Neural crest cell (in vitro differentiated cells): ENCODE measurements around the gene RALGDS. TPM values are rescaled to one million over a fixed set of nuclear protein-coding genes. Genes with fewer than 3 reads are reported as not detected.
"Not testable (repeated sequence)": the region's sequence is repeated elsewhere in the genome, so short reads cannot be mapped to it uniquely, and the experiment has no call there.

Experiments used
- DNase-seq: peaks from one replicate; pipeline ENCODE4 v3.0.0; 2021; ENCODE audit warnings: low read depth, mixed read lengths, low spot score
- H3K27ac Mint-ChIP-seq: one replicate; pipeline ENCODE4 v1.8.0; 2021; ENCODE audit warnings: mild to moderate bottlenecking, mixed read lengths; ENCODE audit not compliant: unreplicated experiment
- H3K27me3 Mint-ChIP-seq: 2 replicates; pipeline ENCODE4 v1.8.0; 2021; ENCODE audit warnings: low read depth, mild to moderate bottlenecking, mixed read lengths
- H3K36me3 Mint-ChIP-seq: 2 replicates; pipeline ENCODE4 v1.8.0; 2021; ENCODE audit warnings: low read depth, mild to moderate bottlenecking, mixed read lengths
- H3K4me1 Mint-ChIP-seq: 2 replicates; pipeline ENCODE4 v1.8.0; 2021; ENCODE audit warnings: mixed read lengths
- H3K4me3 Mint-ChIP-seq: one replicate; pipeline ENCODE4 v1.8.0; 2021; ENCODE audit warnings: mild to moderate bottlenecking, mixed read lengths
- H3K9me3 Mint-ChIP-seq: 2 replicates; pipeline ENCODE4 v1.8.0; 2021; ENCODE audit warnings: mixed read lengths
- total RNA-seq: library from RNA; stranded (reverse); gene quantifications from 2 replicates; pipeline ENCODE4 v1.2.1, GENCODE V29; 2021
- TF ChIP-seq, protein P1 (sequence below): fragments of 200-600 bp; sonication (generic); conservative IDR thresholded peaks from 2 replicates; pipeline ENCODE4 v1.5.0; 2021; ENCODE audit warnings: antibody characterized with exemption, mild to moderate bottlenecking

Gene RALGDS
- total RNA-seq, 1 donor from 2014 or later, result 73.8 TPM

DNA sequence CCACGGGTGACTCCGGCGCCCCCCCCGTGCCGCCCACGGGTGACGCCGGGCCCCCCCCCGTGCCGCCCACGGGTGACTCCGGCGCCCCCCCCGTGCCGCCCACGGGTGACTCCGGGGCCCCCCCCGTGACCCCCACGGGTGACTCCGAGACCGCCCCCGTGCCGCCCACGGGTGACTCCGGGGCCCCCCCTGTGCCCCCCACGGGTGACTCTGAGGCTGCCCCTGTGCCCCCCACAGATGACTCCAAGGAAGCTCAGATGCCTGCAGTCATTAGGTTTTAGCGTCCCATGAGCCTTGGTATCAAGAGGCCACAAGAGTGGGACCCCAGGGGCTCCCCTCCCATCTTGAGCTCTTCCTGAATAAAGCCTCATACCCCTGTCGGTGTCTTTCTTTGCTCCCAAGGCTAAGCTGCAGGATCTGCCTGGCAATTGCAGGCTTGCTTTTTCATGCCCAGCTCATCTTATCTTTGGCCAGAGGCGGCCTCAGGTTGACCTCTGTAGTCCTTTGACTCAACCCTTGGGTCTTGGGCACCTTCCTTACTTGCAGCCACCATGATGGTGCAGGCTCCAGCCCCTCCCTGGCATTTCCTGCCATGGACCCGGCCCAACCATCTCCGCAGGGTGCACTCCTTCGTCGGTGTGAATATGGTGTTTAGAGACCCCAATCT lies 49.4 kb downstream of the RALGDS start:
- peak overlapping the region; percentile 50 for H3K27ac Mint-ChIP-seq
- H3K9me3 Mint-ChIP-seq, result no peaks in the 10 kb centered on the region
- no peak overlapping the region for H3K4me3 Mint-ChIP-seq

DNA sequence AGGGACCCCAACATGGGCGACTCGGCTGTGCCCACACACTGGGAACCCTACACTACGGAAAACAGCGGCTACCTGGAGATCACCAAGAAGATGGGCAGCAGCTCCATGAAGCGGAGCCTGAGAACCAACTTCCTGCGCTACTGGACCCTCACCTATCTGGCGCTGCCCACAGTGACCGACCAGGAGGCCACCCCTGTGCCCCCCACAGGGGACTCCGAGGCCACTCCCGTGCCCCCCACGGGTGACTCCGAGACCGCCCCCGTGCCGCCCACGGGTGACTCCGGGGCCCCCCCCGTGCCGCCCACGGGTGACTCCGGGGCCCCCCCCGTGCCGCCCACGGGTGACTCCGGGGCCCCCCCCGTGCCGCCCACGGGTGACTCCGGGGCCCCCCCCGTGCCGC lies 50.1 kb downstream of the RALGDS start:
- H3K4me1 Mint-ChIP-seq, H3K27ac Mint-ChIP-seq: not testable (repeated sequence)

More for the DNA sequence above, 49.4 kb downstream of the RALGDS start:
- DNase-seq, result no peak
- no peaks in the 10 kb centered on the region for H3K4me1 Mint-ChIP-seq
- no peaks in the 10 kb centered on the region for H3K27me3 Mint-ChIP-seq
- TF ChIP-seq, protein P1, sequence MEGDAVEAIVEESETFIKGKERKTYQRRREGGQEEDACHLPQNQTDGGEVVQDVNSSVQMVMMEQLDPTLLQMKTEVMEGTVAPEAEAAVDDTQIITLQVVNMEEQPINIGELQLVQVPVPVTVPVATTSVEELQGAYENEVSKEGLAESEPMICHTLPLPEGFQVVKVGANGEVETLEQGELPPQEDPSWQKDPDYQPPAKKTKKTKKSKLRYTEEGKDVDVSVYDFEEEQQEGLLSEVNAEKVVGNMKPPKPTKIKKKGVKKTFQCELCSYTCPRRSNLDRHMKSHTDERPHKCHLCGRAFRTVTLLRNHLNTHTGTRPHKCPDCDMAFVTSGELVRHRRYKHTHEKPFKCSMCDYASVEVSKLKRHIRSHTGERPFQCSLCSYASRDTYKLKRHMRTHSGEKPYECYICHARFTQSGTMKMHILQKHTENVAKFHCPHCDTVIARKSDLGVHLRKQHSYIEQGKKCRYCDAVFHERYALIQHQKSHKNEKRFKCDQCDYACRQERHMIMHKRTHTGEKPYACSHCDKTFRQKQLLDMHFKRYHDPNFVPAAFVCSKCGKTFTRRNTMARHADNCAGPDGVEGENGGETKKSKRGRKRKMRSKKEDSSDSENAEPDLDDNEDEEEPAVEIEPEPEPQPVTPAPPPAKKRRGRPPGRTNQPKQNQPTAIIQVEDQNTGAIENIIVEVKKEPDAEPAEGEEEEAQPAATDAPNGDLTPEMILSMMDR, result no peak
- H3K36me3 Mint-ChIP-seq, result peaks cover 3% of the 10 kb centered on the region

DNA sequence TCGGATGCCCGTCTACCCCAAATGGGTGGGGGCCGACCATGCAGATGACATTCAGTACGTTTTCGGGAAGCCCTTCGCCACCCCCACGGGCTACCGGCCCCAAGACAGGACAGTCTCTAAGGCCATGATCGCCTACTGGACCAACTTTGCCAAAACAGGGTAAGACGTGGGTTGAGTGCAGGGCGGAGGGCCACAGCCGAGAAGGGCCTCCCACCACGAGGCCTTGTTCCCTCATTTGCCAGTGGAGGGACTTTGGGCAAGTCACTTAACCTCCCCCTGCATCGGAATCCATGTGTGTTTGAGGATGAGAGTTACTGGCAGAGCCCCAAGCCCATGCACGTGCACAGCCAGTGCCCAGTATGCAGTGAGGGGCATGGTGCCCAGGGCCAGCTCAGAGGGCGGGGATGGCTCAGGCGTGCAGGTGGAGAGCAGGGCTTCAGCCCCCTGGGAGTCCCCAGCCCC lies 50.5 kb downstream of the RALGDS start:
- H3K36me3 Mint-ChIP-seq, H3K27me3 Mint-ChIP-seq, DNase-seq, H3K9me3 Mint-ChIP-seq, H3K4me3 Mint-ChIP-seq, H3K27ac Mint-ChIP-seq, H3K4me1 Mint-ChIP-seq: not testable (repeated sequence)

More for the DNA sequence above, 50.1 kb downstream of the RALGDS start:
- DNase-seq, H3K9me3 Mint-ChIP-seq, H3K27me3 Mint-ChIP-seq, H3K36me3 Mint-ChIP-seq, H3K4me3 Mint-ChIP-seq: not testable (repeated sequence)

GRCh38 chr9:133068431-133068830 lies 52.6 kb downstream of the RALGDS start:
- not testable (repeated sequence) for H3K27me3 Mint-ChIP-seq, H3K36me3 Mint-ChIP-seq, H3K4me1 Mint-ChIP-seq, H3K27ac Mint-ChIP-seq, H3K4me3 Mint-ChIP-seq, H3K9me3 Mint-ChIP-seq, DNase-seq

GRCh38 chr9:133067813-133068212 lies 53.2 kb downstream of the RALGDS start:
- H3K27ac Mint-ChIP-seq, result peak overlapping the region; percentile 50

DNA sequence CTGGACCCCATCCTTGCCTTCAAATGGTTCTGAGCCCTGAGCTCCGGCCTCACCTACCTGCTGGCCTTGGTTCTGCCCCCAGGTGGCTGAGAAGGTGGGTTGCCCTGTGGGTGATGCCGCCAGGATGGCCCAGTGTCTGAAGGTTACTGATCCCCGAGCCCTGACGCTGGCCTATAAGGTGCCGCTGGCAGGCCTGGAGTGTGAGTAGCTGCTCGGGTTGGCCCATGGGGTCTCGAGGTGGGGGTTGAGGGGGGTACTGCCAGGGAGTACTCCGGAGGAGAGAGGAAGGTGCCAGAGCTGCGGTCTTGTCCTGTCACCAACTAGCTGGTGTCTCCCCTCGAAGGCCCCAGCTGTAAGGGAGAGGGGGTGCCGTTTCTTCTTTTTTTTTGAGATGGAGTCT lies 54.0 kb downstream of the RALGDS start:
- TF ChIP-seq, protein P1, result no peak
- H3K4me3 Mint-ChIP-seq, result no peak overlapping the region
- no peak overlapping the region for H3K27ac Mint-ChIP-seq
- no peaks in the 10 kb centered on the region for H3K9me3 Mint-ChIP-seq
- no peaks in the 10 kb centered on the region for H3K27me3 Mint-ChIP-seq
- DNase-seq, result no peak
- H3K4me1 Mint-ChIP-seq, result no peaks in the 10 kb centered on the region
- H3K36me3 Mint-ChIP-seq, result peaks cover 3% of the 10 kb centered on the region

More at GRCh38 chr9:133067813-133068212, 53.2 kb downstream of the RALGDS start:
- H3K36me3 Mint-ChIP-seq, result peaks cover 3% of the 10 kb centered on the region
- DNase-seq, result no peak
- H3K4me1 Mint-ChIP-seq, result no peaks in the 10 kb centered on the region
- TF ChIP-seq, protein P1, result no peak
- no peaks in the 10 kb centered on the region for H3K9me3 Mint-ChIP-seq
- H3K4me3 Mint-ChIP-seq, result no peak overlapping the region
- H3K27me3 Mint-ChIP-seq, result no peaks in the 10 kb centered on the region

DNA sequence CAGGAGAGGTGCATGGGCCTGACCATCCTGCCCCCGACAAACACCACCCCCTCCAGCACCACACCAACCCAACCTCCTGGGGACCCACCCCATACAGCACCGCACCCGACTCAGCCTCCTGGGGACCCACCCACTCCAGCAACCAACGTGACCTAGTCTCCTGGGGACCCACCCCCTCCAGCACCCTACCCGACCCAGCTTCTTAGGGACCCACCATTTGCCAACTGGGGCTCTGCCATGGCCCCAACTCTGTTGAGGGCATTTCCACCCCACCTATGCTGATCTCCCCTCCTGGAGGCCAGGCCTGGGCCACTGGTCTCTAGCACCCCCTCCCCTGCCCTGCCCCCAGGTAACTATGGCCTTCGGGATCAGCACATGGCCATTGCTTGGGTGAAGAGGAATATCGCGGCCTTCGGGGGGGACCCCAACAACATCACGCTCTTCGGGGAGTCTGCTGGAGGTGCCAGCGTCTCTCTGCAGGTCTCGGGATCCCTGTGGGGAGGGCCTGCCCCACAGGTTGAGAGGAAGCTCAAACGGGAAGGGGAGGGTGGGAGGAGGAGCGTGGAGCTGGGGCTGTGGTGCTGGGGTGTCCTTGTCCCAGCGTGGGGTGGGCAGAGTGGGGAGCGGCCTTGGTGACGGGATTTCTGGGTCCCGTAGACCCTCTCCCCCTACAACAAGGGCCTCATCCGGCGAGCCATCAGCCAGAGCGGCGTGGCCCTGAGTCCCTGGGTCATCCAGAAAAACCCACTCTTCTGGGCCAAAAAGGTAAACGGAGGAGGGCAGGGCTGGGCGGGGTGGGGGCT lies 54.7 kb downstream of the RALGDS start:
- H3K9me3 Mint-ChIP-seq, result no peaks in the 10 kb centered on the region
- no peak overlapping the region for H3K4me3 Mint-ChIP-seq
- TF ChIP-seq, protein P1, result no peak
- no peaks in the 10 kb centered on the region for H3K4me1 Mint-ChIP-seq
- H3K27me3 Mint-ChIP-seq, result no peaks in the 10 kb centered on the region
- H3K27ac Mint-ChIP-seq, result no peak overlapping the region
- no peaks in the 10 kb centered on the region for H3K36me3 Mint-ChIP-seq
- no peak for DNase-seq
